CD4-positive, alpha-beta memory T cell (primary cell): Measurements from ENCODE around the gene RUBCN. TPM values are rescaled to one million over a fixed set of nuclear protein-coding genes. Genes with fewer than 3 reads are reported as not detected.
"Not testable (repeated sequence)": the region's sequence is repeated elsewhere in the genome, so short reads cannot be mapped to it uniquely, and the experiment has no call there.

Experiments used
- CTCF ChIA-PET: fragments of 350-600 bp; sonication (Branson Sonifier 250); formaldehyde crosslinking; loops from one replicate; lab custom pipeline; 2021; ENCODE audit warnings: inconsistent platforms; ENCODE audit not compliant: partially characterized antibody; lab: Charles Lee
- POLR2A ChIA-PET: fragments of 350-600 bp; sonication (Branson Sonifier 250); formaldehyde crosslinking; loops from one replicate; lab custom pipeline; 2021; ENCODE audit not compliant: partially characterized antibody; lab: Charles Lee
- DNase-seq, 5 donors: peaks; one replicate each; pipeline versions ENCODE4 v3.0.0 to v3.0.0-alpha.2; 2020 to 2022; ENCODE audit warnings: mixed read lengths in 1 of 5
- H3K27ac ChIP-seq: one replicate; pipeline ENCODE4 v1.7.0; 2013; ENCODE audit warnings: low read depth, low read length
- H3K27me3 ChIP-seq: 2 replicates; pipeline ENCODE4 v1.7.0; 2013; ENCODE audit warnings: mild to moderate bottlenecking, low read length, moderate library complexity; ENCODE audit not compliant: insufficient read depth
- H3K36me3 ChIP-seq: 2 replicates; pipeline ENCODE4 v1.7.0; 2013; ENCODE audit warnings: mild to moderate bottlenecking, low read length, moderate library complexity; ENCODE audit not compliant: insufficient read depth
- H3K4me1 ChIP-seq: 2 replicates; pipeline ENCODE4 v1.7.0; 2013; ENCODE audit warnings: mild to moderate bottlenecking, low read length, moderate library complexity; ENCODE audit not compliant: insufficient read depth
- H3K4me3 ChIP-seq, 2 donors: one replicate each; pipeline ENCODE4 v1.7.0; 2013; ENCODE audit warnings: low read length in 2 of 2, mild to moderate bottlenecking in 1 of 2
- H3K9me3 ChIP-seq, 2 donors: one replicate each; pipeline ENCODE4 v1.7.0; 2013; ENCODE audit warnings: low read length in 2 of 2, control low read depth in 1 of 2; ENCODE audit not compliant: control insufficient read depth in 1 of 2
- H3K27ac Mint-ChIP-seq, 7 donors: one replicate each; pipeline ENCODE4 v1.8.0; 2020 to 2021; ENCODE audit warnings: mixed read lengths in 7 of 7, mild to moderate bottlenecking in 6 of 7, inconsistent platforms in 3 of 7, moderate library complexity in 3 of 7
- H3K27me3 Mint-ChIP-seq, 2 donors: one replicate each; pipeline ENCODE4 v1.8.0; 2020 to 2021; ENCODE audit warnings: mixed read lengths in 2 of 2
- H3K36me3 Mint-ChIP-seq, 2 donors: one replicate each; pipeline ENCODE4 v1.8.0; 2020 to 2021; ENCODE audit warnings: mixed read lengths in 2 of 2, inconsistent platforms in 1 of 2, mild to moderate bottlenecking in 1 of 2
- H3K4me1 Mint-ChIP-seq, 4 donors: one replicate each; pipeline ENCODE4 v1.8.0; 2020 to 2021; ENCODE audit warnings: mixed read lengths in 4 of 4, mild to moderate bottlenecking in 1 of 4
- H3K4me3 Mint-ChIP-seq, 8 donors: one replicate each; pipeline ENCODE4 v1.8.0; 2020 to 2021; ENCODE audit warnings: mixed read lengths in 8 of 8, mild to moderate bottlenecking in 7 of 8, moderate library complexity in 6 of 8, inconsistent platforms in 3 of 8
- H3K9me3 Mint-ChIP-seq, 8 donors: one replicate each; pipeline ENCODE4 v1.8.0; 2020 to 2021; ENCODE audit warnings: mixed read lengths in 8 of 8, mild to moderate bottlenecking in 5 of 8, inconsistent platforms in 3 of 8, moderate library complexity in 1 of 8
- intact Hi-C: fragments of 100-400 bp; cut with micrococcal nuclease; formaldehyde crosslinking; loops from one replicate; pipeline ENCODE4 v1.15.1; 2023
- polyA plus RNA-seq, 2 donors: library from polyadenylated mRNA; unstranded; fragments of 300-500 nt; fragmentation: Illumina TruSeq; gene quantifications; one replicate each; pipeline ENCODE4 v1.2.3, GENCODE V29; 2021
- total RNA-seq, 2 experiments: library from RNA; stranded (reverse); gene quantifications; one replicate each; pipeline ENCODE4 v1.2.3, GENCODE V29; 2021

RUBCN gene
- total and polyA plus RNA-seq, 4 experiments from 2014 or later, result 13.2 to 69.6 (median 45.2) TPM

DNA sequence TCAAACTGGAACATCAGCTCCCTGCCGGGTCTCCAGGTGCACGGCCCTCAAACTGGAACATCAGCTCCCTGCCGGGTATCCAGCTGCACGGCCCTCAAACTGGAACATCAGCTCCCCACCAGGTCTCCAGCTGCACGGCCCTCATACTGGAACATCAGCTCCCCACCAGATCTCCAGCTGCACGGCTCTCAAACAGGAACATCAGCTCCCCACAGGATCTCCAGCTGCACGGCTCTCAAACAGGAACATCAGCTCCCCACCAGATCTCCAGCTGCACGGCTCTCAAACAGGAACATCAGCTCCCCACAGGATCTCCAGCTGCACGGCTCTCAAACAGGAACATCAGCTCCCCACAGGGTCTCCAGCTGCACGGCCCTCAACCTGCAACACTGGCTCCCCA is 99.1 kb downstream of the RUBCN start:
- H3K27me3 ChIP-seq, DNase-seq, H3K4me3 Mint-ChIP-seq, H3K4me1 Mint-ChIP-seq, intact Hi-C loops, H3K36me3 ChIP-seq, H3K27ac Mint-ChIP-seq, H3K9me3 Mint-ChIP-seq, H3K9me3 ChIP-seq, H3K27ac ChIP-seq, H3K27me3 Mint-ChIP-seq, POLR2A ChIA-PET, H3K4me1 ChIP-seq, H3K4me3 ChIP-seq, H3K36me3 Mint-ChIP-seq: not testable (repeated sequence)
- CTCF ChIA-PET, result interaction anchor here (0.8 kb wide), 1 partner anchor 39 kb away, joined by 3 read pairs; no protein-coding TSS in a partner anchor

DNA sequence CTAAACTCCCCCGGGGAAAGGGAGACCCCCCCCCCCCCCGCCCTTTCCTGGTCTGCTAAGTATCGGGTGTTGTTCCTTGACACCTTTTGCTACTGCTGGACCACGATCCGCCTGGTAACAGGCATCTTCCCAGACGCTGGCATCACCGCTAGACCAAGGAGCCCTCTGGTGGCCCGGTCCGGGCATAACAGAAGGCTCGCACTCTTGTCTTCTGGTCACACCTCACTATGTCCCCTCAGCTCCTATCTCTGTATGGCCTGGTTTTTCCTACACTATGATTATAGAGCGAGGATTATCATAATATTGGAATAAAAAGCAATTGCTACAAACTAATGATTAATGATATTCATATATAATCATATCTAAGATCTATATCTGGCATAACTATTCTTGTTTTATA is 104.7 kb downstream of the RUBCN start:
- peak in 4 of 5 donors; percentile 8 to 24 (median 10) for DNase-seq
- H3K27ac Mint-ChIP-seq, H3K27ac ChIP-seq, H3K9me3 Mint-ChIP-seq, H3K27me3 Mint-ChIP-seq, H3K4me1 Mint-ChIP-seq, H3K36me3 Mint-ChIP-seq, H3K4me1 ChIP-seq, H3K4me3 ChIP-seq, H3K36me3 ChIP-seq, H3K9me3 ChIP-seq, POLR2A ChIA-PET, H3K27me3 ChIP-seq: not testable (repeated sequence)
- CTCF ChIA-PET, result interaction anchor here (1.8 kb wide), 1 partner anchor 33 kb away, joined by 11 read pairs; no protein-coding TSS in a partner anchor
- H3K4me3 Mint-ChIP-seq, result peak overlapping the region in 1 of 8 donors; percentile 72
- intact Hi-C loops, result loop anchor here (1.0 kb wide), 1 partner anchor 33 kb away; no protein-coding TSS in a partner anchor

DNA sequence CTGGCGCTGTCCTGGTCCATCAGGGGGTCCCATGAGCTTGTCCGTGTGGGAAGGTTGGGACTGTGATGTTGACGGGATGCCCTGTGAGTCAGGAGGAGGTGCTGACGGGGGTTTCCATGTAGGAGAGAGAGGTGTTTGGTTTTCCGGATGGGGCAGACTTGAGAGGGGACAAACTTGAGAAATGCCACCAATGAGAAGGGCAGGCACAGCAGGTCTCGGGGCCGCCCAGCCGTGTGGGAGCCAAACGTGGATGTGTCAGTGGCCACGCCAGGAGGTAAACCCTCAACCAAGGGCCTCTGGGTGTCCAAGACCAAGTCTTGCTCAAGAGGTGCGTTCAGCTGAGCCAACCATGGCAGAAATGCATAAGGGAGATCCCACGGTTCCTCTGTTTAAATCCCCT is 105.9 kb downstream of the RUBCN start:
- H3K27ac ChIP-seq, H3K4me1 Mint-ChIP-seq, H3K9me3 ChIP-seq, CTCF ChIA-PET, H3K36me3 ChIP-seq, H3K4me1 ChIP-seq, H3K27me3 Mint-ChIP-seq, DNase-seq, H3K9me3 Mint-ChIP-seq, POLR2A ChIA-PET, H3K36me3 Mint-ChIP-seq, H3K4me3 ChIP-seq, H3K27ac Mint-ChIP-seq, H3K27me3 ChIP-seq, intact Hi-C loops: not testable (repeated sequence)
- H3K4me3 Mint-ChIP-seq, result peak overlapping the region in 1 of 8 donors; percentile 25

DNA sequence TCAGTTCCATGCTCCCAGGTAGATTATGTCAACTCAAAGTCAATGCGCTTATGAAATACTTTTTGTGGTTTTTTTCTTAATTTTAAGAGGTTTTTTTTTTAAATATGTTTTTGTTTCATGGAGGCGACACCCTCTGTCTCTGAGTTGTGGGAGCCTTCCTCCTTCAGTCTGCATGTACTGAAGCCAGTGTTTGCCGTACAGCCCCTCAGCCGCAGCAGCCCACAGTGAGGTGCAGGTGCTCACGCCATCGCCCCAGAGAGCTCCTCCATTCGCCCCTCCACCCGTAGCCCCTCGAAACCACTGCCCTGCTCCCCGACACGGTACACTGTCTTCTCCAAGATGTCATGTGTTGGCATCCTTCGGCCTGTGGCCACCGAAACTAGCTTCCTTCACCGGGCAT is 107.4 kb downstream of the RUBCN start:
- DNase-seq, H3K9me3 Mint-ChIP-seq, H3K27me3 ChIP-seq, H3K36me3 ChIP-seq, H3K27me3 Mint-ChIP-seq, intact Hi-C loops, H3K36me3 Mint-ChIP-seq, H3K27ac Mint-ChIP-seq, H3K4me1 Mint-ChIP-seq, H3K9me3 ChIP-seq, POLR2A ChIA-PET, H3K4me3 ChIP-seq, H3K27ac ChIP-seq, H3K4me1 ChIP-seq, CTCF ChIA-PET: not testable (repeated sequence)
- peak overlapping the region in 1 of 8 donors; percentile 25 for H3K4me3 Mint-ChIP-seq

DNA sequence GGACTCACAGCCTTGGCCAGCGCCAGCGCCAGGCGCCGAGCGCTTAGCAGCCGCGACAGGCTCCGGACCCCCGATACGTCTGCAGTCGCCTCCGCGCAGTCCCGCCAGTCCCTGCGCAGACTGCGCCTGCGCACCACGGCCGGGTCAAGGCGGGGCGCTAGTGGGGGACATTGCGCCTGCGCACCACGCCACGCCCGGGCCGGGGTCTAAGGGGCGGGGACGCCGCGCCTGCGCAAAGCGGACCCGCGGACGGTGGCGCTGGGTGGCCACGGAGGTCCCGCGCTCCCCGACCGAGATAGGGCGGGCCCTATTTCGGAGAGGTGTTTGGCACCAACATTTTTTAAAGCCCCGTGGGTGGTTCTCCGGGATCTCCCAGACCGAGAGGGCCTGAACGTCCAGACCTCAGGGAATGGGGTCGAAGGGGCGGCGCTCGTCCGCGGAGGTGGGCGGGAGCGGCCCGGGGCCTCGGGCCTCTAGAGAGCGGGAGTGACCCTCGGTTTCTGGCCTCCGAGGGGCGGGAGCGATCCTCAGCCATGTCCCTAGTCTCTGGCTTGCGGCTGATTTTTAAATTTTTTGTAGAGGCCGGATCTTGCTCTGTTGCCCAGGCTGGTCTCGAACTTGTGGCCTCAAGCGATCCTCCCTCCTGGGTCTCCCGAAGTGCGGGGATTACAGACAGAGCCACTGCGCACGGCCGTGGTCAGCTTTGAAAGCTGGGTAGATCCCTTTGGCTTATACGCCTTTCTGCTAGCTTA is 108.8 kb downstream of the RUBCN start:
- intact Hi-C loops, H3K4me1 ChIP-seq: not testable (repeated sequence)

DNA sequence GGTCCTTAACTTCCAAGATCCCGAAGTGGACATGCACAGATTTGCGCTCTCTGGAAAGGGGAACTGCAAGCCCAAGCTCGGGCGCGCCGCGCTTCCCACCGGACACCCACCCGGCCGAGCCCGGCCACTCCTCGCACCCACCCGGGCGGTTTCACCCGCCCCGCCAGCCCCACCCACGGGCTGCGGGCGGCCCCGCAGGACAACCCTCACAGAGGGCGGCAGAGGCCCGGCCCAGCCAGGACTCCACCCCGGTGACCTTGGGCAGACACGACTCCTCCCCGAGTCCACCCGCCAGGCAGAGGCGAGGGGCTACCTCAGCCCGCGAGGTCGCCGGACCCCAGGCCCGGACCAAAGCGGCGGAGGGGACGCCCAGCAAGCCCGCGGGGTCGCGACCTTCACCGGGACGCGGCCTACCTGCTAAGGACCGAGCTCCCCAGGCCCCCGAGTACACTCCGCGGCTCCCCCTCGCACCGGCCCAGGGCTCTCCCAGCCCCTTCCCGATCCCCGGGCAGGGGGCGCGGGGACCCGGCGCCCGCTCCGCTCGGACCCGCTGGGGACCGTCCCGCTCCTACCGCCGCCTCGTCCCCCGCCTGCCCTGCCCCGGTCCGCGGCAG is 109.4 kb downstream of the RUBCN start:
- POLR2A ChIA-PET, H3K9me3 Mint-ChIP-seq, H3K27me3 Mint-ChIP-seq, CTCF ChIA-PET, DNase-seq, H3K36me3 ChIP-seq, H3K4me1 ChIP-seq, H3K27me3 ChIP-seq, intact Hi-C loops, H3K9me3 ChIP-seq, H3K4me1 Mint-ChIP-seq, H3K36me3 Mint-ChIP-seq: not testable (repeated sequence)
- Histone ChIP-seq H3K27ac (peak overlapping the region; percentile 56), H3K4me3 (peak overlapping the region in 1 of 2 donors; percentile 49)
- Mint-ChIP-seq H3K27ac (peak overlapping the region in 3 of 7 donors; percentile 44 to 84 (median 67)), H3K4me3 (peak overlapping the region; percentile 63 to 86 (median 80))

More for the DNA sequence above, 108.8 kb downstream of the RUBCN start:
- H3K9me3 Mint-ChIP-seq, H3K27me3 Mint-ChIP-seq, H3K4me1 Mint-ChIP-seq, H3K9me3 ChIP-seq, H3K36me3 ChIP-seq, POLR2A ChIA-PET, CTCF ChIA-PET, H3K27me3 ChIP-seq, H3K36me3 Mint-ChIP-seq: not testable (repeated sequence)
- H3K4me3 Mint-ChIP-seq, result peak overlapping the region; percentile 68 to 86 (median 80)
- peak; percentile 82 to 89 (median 84) for DNase-seq
- H3K4me3 ChIP-seq, result peak overlapping the region in 1 of 2 donors; percentile 49
- peak overlapping the region; percentile 24 to 88 (median 70) for H3K27ac Mint-ChIP-seq
- H3K27ac ChIP-seq, result peak overlapping the region; percentile 56

DNA sequence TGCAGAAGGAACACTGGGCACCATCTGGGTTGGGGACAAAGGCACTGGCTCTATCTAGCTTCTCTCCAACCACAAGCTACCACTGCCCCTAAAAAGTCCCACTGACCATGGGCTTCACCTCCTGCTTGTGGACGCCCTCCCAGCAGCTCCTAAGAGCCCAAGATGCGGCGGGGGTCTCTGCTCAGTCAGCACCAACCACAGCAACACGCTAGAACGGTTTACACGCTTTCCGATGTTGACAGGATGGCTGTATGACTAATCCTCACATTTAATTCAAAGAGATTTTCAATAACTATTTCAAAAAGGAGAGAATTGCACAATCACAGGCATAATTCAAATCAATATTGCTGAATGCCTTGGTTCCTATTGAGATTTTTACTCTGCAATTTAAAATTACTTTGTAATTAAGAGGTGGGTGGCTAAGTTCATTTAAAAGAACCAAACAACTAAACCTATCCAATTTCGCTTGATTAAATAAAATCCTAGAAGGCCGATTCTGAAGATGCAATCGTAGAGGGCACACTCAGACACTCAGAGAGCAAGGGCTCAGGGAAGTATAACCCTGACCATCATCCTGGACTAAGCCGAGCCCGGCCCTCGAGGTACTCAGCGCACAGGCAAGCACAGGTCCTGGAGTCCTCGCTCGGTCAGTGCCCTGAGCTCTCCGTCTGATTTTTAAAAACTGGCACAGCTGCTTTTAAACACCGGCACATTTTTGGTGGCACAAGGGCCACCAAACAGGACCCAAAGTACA is 110.1 kb downstream of the RUBCN start:
- Mint-ChIP-seq H3K4me3 (peak overlapping the region; percentile 63 to 82 (median 76)), H3K27ac (peak overlapping the region in 2 of 7 donors; percentile 32 to 67)
- POLR2A ChIA-PET, H3K27ac ChIP-seq, H3K27me3 Mint-ChIP-seq, H3K9me3 ChIP-seq, H3K36me3 Mint-ChIP-seq, H3K36me3 ChIP-seq, H3K4me1 ChIP-seq, H3K27me3 ChIP-seq, H3K4me3 ChIP-seq, intact Hi-C loops, CTCF ChIA-PET, H3K4me1 Mint-ChIP-seq, DNase-seq, H3K9me3 Mint-ChIP-seq: not testable (repeated sequence)
